Fibroblast of villous mesenchyme (primary cell): Measurements from ENCODE around the gene MEN1. TPM values are rescaled to one million over a fixed set of nuclear protein-coding genes. Genes with fewer than 3 reads are reported as not detected.

ENCODE experiments used
- DNase-seq: peaks from one replicate; pipeline ENCODE4 v3.0.0-alpha.2; 2010; ENCODE audit warnings: low read depth
- H3K4me3 ChIP-seq: 2 replicates; pipeline ENCODE4 v1.5.1; 2011; ENCODE audit warnings: low read depth, mild to moderate bottlenecking, low read length
- CTCF ChIP-seq: IDR thresholded peaks from 2 replicates; pipeline ENCODE4 v1.5.1; 2012; ENCODE audit warnings: low read depth, mild to moderate bottlenecking, low read length; ENCODE audit not compliant: insufficient read depth
- total RNA-seq: library from RNA; depleted of rRNA; stranded (reverse); fragments of >200 nt; gene quantifications from 2 replicates; pipeline ENCODE4 v1.2.3, GENCODE V29; 2012

Gene MEN1
- total RNA-seq, 1 donor, result 17.7 TPM

- no peak for DNase-seq
- H3K4me3 ChIP-seq, result no peak overlapping the region
- TF ChIP-seq CTCF, result no peak
Observed at GRCh38 chr11:64755681-64756361, 54.5 kb downstream of the MEN1 start.

GRCh38 chr11:64754919-64755662, 55.3 kb downstream of the MEN1 start:
- no peak overlapping the region for H3K4me3 ChIP-seq
- no peak for DNase-seq

GRCh38 chr11:64754124-64754918, 56.0 kb downstream of the MEN1 start:
- no peak for TF ChIP-seq CTCF
- no peak for DNase-seq
- no peak overlapping the region for H3K4me3 ChIP-seq

More at GRCh38 chr11:64754919-64755662, 55.3 kb downstream of the MEN1 start:
- TF ChIP-seq CTCF, result no peak

Other genes with a start within 250 kb of the MEN1 start
- not detected in 2 replicates for gene SLC22A12, start 219.3 kb downstream of the MEN1 start, total RNA-seq
- 2.6 and 5.2 TPM in 2 replicates for gene NRXN2, start 87.4 kb downstream of the MEN1 start, total RNA-seq
- gene RASGRP2, start 66.4 kb downstream of the MEN1 start, total RNA-seq, result 10.3 and 12.5 TPM in 2 replicates
- gene PYGM, start 50.6 kb downstream of the MEN1 start, total RNA-seq, result 0.64 and 1.7 TPM in 2 replicates
- gene SF1, start 32.0 kb downstream of the MEN1 start, total RNA-seq, result 95.3 and 95.9 TPM in 2 replicates
- 10.8 and 16.4 TPM in 2 replicates for gene MAP4K2, start 7.3 kb downstream of the MEN1 start, total RNA-seq
- gene CDC42BPG, start 34.1 kb upstream of the MEN1 start, total RNA-seq, result under 0.01 TPM in 2 replicates
- 80.2 and 93.7 TPM in 2 replicates for gene EHD1, start 68.1 kb upstream of the MEN1 start, total RNA-seq
- 12.1 and 13.2 TPM in 2 replicates for gene ATG2A, start 106.7 kb upstream of the MEN1 start, total RNA-seq
- 11.6 and 14.2 TPM in 2 replicates for gene PPP2R5B, start 114.1 kb upstream of the MEN1 start, total RNA-seq
- gene GPHA2, start 125.3 kb upstream of the MEN1 start, total RNA-seq, result not detected in 2 replicates
- not detected in 2 replicates for gene MAJIN, start 161.6 kb upstream of the MEN1 start, total RNA-seq
- 0.86 and 1.3 TPM in 2 replicates for gene BATF2, start 186.4 kb upstream of the MEN1 start, total RNA-seq
- 44.5 and 73.4 TPM in 2 replicates for gene ARL2, start 203.6 kb upstream of the MEN1 start, total RNA-seq
- gene SNX15, start 216.9 kb upstream of the MEN1 start, total RNA-seq, result 12.5 and 14.5 TPM in 2 replicates
- 10.4 and 13.5 TPM in 2 replicates for gene SAC3D1, start 230.7 kb upstream of the MEN1 start, total RNA-seq
- 23.7 and 27.4 TPM in 2 replicates for gene NAALADL1, start 248.0 kb upstream of the MEN1 start, total RNA-seq